ENCODE data around the gene PILRA.

PILRA gene

DNA sequence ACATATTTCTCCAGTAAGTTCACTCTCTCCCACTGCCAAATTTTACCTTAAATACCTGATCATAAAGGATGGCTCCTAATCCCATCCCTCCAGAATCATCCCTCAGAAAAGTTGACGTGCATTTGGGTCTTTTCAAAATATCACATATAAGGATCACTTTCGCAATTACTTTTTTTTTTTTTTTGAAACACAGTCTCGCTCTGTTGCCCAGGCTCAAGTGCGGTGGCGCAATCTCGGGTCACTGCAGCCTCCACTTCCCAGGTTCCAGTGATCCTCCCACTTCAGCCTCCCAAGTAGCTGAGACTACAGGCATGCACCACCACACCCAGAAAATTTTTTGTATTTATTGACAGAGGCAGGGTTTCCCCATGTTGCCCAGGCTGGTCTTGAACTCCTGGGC is 37.8 kb downstream of the PILRA start:
- Mint-ChIP-seq H3K27ac (ENCODE audit: low read depth) (no peak overlapping the region), H3K4me3 (no peak overlapping the region), H3K4me1 (no peaks in the 10 kb centered on the region), H3K27me3 (no peaks in the 10 kb centered on the region), H3K36me3 (ENCODE audit: insufficient read depth) (no peaks in the 10 kb centered on the region), H3K9me3 (no peaks in the 10 kb centered on the region)
- DNase-seq (ENCODE audit: low spot score in 2 of 2): no peak
- ATAC-seq (replicated peaks; ENCODE audit: extremely low read depth, poor library complexity, severe bottlenecking): no peak

- Mint-ChIP-seq H3K27me3 (no peaks in the 10 kb centered on the region), H3K4me1 (no peaks in the 10 kb centered on the region), H3K4me3 (no peak overlapping the region), H3K27ac (ENCODE audit: low read depth) (no peak overlapping the region), H3K9me3 (no peaks in the 10 kb centered on the region), H3K36me3 (ENCODE audit: insufficient read depth) (no peaks in the 10 kb centered on the region)
- DNase-seq (ENCODE audit: low spot score in 2 of 2): no peak
- ATAC-seq (replicated peaks; ENCODE audit: extremely low read depth, poor library complexity, severe bottlenecking): no peak
Measured at GRCh38 chr7:100413346-100413745, 40.1 kb downstream of the PILRA start.

DNA sequence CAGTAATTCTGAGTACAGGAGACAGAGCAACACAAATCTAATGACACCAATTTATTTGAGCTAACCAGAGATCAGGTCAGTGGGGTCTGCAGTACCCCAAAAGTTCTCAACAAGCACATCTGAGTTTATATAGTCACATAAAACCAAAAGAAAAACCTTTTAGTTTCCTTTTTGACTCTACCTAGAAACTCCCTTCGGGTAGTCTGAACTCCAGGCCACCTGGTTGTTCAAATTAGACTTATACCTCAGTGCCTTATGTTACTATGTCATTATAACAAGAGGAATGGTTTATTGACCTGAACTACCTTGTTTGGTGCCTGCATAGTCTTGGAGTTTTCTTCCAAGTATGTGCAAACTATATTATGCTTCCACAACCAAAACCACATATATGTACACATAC is 40.6 kb downstream of the PILRA start:
- no peak overlapping the region for H3K27ac Mint-ChIP-seq (ENCODE audit: low read depth)
- DNase-seq (ENCODE audit: low spot score in 2 of 2) (no peak), ATAC-seq (replicated peaks; ENCODE audit: extremely low read depth, poor library complexity, severe bottlenecking) (no peak)
- H3K4me1 Mint-ChIP-seq: no peaks in the 10 kb centered on the region
- H3K36me3 Mint-ChIP-seq (ENCODE audit: insufficient read depth): no peaks in the 10 kb centered on the region
- no peaks in the 10 kb centered on the region for H3K27me3 Mint-ChIP-seq
- H3K9me3 Mint-ChIP-seq: no peaks in the 10 kb centered on the region
- no peak overlapping the region for H3K4me3 Mint-ChIP-seq

- Mint-ChIP-seq H3K4me1 (no peaks in the 10 kb centered on the region), H3K27ac (ENCODE audit: low read depth) (no peak overlapping the region), H3K36me3 (ENCODE audit: insufficient read depth) (peaks cover 2% of the 10 kb centered on the region), H3K9me3 (no peaks in the 10 kb centered on the region), H3K27me3 (no peaks in the 10 kb centered on the region), H3K4me3 (no peak overlapping the region)
- ATAC-seq (replicated peaks; ENCODE audit: extremely low read depth, poor library complexity, severe bottlenecking) (no peak), DNase-seq (ENCODE audit: low spot score in 2 of 2) (no peak)
Measured at GRCh38 chr7:100415448-100415847, 42.2 kb downstream of the PILRA start.

DNA sequence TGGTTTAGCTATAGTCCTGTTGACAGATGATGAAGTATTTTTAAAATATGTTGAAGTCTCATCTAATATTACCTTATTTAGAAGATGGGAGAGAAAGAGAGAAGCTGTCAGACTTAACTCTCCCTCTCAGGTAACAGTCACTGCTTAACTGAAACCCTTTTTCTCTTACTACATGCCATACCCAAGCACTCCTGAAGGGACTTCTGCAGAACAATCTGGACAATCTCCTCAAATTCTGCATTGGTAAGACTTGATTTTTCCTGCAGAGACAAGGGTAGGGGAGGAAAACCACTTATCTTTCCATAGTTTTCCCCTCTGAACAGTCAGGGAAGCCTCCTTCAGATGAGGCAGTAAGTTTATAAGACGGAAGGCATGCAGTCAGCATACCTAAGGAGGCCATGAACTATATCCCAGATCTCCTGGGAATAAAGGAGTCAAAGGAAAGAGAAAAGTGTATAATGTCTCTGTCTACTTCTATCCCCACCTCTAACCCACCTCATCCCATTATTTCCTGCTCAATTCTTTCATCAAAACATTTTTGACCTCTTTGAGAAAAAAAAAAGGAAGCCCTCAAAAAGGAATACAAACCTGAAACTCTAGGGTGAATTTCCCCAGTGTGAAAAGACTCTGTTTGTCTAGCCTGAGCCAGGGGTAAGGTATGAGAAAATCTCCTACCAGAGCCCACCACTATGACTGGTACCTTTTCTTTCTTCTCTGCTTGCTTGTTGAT is 45.8 kb downstream of the PILRA start:
- ATAC-seq (replicated peaks; ENCODE audit: extremely low read depth, poor library complexity, severe bottlenecking): no peak
- Mint-ChIP-seq H3K9me3 (no peaks in the 10 kb centered on the region), H3K27me3 (no peaks in the 10 kb centered on the region), H3K36me3 (ENCODE audit: insufficient read depth) (peaks cover 2% of the 10 kb centered on the region), H3K4me3 (no peak overlapping the region), H3K4me1 (no peaks in the 10 kb centered on the region), H3K27ac (ENCODE audit: low read depth) (no peak overlapping the region)
- DNase-seq (ENCODE audit: low spot score in 2 of 2): no peak

DNA sequence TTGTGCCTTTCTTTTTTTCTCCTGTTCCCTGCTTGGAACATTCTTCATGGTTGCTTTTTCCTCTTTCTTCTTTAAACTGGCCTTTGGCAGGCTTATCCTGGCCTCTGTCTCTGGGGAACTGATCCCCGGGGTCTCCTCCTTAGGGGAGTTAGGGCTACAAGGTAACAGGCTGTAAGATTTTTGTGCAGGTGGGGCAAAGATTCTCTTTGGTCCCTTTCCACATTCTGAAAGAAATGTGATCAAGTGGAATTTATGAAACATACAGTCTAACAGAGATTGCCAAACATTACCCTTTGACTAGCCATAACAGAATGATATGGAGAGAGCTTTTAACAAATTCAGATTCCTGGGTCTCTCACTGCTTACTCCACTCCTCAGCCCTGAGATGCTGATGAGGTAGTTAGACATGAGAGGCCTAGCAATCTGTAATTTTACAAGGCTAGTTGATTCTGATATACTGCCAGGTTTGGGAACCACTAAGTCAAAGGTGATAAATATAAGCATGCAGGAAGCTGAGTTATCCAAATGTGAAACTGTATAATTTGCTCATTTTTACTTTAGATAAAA is 46.5 kb downstream of the PILRA start:
- no peak for ATAC-seq (replicated peaks; ENCODE audit: extremely low read depth, poor library complexity, severe bottlenecking)
- H3K4me1 Mint-ChIP-seq: no peaks in the 10 kb centered on the region
- peaks cover 2% of the 10 kb centered on the region for H3K36me3 Mint-ChIP-seq (ENCODE audit: insufficient read depth)

GRCh38 chr7:100423315-100423714 is 50.0 kb downstream of the PILRA start:
- Mint-ChIP-seq H3K36me3 (ENCODE audit: insufficient read depth) (peaks cover 5% of the 10 kb centered on the region), H3K4me1 (peaks cover 2% of the 10 kb centered on the region), H3K27ac (ENCODE audit: low read depth) (no peak overlapping the region), H3K9me3 (no peaks in the 10 kb centered on the region), H3K27me3 (no peaks in the 10 kb centered on the region), H3K4me3 (no peak overlapping the region)
- DNase-seq (ENCODE audit: low spot score in 2 of 2) (no peak), ATAC-seq (replicated peaks; ENCODE audit: extremely low read depth, poor library complexity, severe bottlenecking) (no peak)

More for the DNA sequence above, 46.5 kb downstream of the PILRA start:
- H3K27me3 Mint-ChIP-seq: no peaks in the 10 kb centered on the region
- H3K27ac Mint-ChIP-seq (ENCODE audit: low read depth): no peak overlapping the region
- H3K9me3 Mint-ChIP-seq: no peaks in the 10 kb centered on the region
- no peak for DNase-seq (ENCODE audit: low spot score in 2 of 2)
- H3K4me3 Mint-ChIP-seq: no peak overlapping the region

GRCh38 chr7:100425347-100425746 is 52.1 kb downstream of the PILRA start:
- DNase-seq (ENCODE audit: low spot score in 2 of 2) (no peak), ATAC-seq (replicated peaks; ENCODE audit: extremely low read depth, poor library complexity, severe bottlenecking) (no peak)
- H3K27ac Mint-ChIP-seq (ENCODE audit: low read depth): no peak overlapping the region
- H3K4me3 Mint-ChIP-seq: no peak overlapping the region
- peaks cover 18% of the 10 kb centered on the region for H3K4me1 Mint-ChIP-seq
- H3K27me3 Mint-ChIP-seq: peaks cover 7% of the 10 kb centered on the region
- peaks cover 22% of the 10 kb centered on the region for H3K36me3 Mint-ChIP-seq (ENCODE audit: insufficient read depth)
- no peaks in the 10 kb centered on the region for H3K9me3 Mint-ChIP-seq

GRCh38 chr7:100426516-100426915 is 53.2 kb downstream of the PILRA start:
- Mint-ChIP-seq H3K27me3 (peaks cover 7% of the 10 kb centered on the region), H3K36me3 (ENCODE audit: insufficient read depth) (peaks cover 28% of the 10 kb centered on the region), H3K4me1 (peaks cover 25% of the 10 kb centered on the region), H3K27ac (ENCODE audit: low read depth) (no peak overlapping the region), H3K9me3 (no peaks in the 10 kb centered on the region), H3K4me3 (no peak overlapping the region)
- ATAC-seq (replicated peaks; ENCODE audit: extremely low read depth, poor library complexity, severe bottlenecking): no peak
- no peak for DNase-seq (ENCODE audit: low spot score in 2 of 2)

DNA sequence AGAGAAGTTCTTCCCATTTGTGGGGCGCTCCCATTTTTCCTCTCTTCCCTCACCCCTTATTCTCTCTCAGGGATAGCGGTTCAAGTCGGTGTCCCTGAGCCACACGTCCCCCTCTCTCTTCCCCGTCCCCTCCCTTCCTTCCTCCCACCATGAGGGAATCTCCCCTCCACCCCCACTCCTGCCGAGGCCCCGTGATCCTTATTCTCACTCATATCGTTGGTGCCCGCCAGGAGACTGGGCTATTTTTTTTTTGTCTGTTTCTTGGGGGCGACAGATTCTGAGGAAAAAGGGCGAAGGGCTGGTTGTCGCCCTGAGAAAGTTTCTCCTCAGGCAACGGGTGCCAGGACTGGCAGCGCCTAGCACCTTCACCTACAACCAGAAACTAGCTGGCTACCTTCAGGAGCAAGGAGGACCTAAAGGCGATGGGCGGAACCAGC is 54.5 kb downstream of the PILRA start:
- Mint-ChIP-seq H3K27me3 (peaks cover 7% of the 10 kb centered on the region), H3K4me3 (peak overlapping the region; percentile 85), H3K27ac (ENCODE audit: low read depth) (peak overlapping the region; percentile 100), H3K36me3 (ENCODE audit: insufficient read depth) (peaks cover 31% of the 10 kb centered on the region), H3K9me3 (no peaks in the 10 kb centered on the region), H3K4me1 (peaks cover 38% of the 10 kb centered on the region)
- no peak for DNase-seq (ENCODE audit: low spot score in 2 of 2)
- ATAC-seq (replicated peaks; ENCODE audit: extremely low read depth, poor library complexity, severe bottlenecking): no peak

GRCh38 chr7:100428199-100428966 is 55.1 kb downstream of the PILRA start, which contains the start of gene ZCWPW1:
Gene ZCWPW1 (minus strand): TSS chr7:100428703. CDS start chr7:100420649, 8,054 bp downstream.
- peak within 1 kb of the TSS; percentile 100 for H3K27ac Mint-ChIP-seq (ENCODE audit: low read depth)
- peak within 1 kb of the TSS; percentile 85 for H3K4me3 Mint-ChIP-seq
- DNase-seq (ENCODE audit: low spot score in 2 of 2) (peak; percentile 96 to 98), ATAC-seq (replicated peaks; ENCODE audit: extremely low read depth, poor library complexity, severe bottlenecking) (peak; percentile 58)
- peaks cover 37% of the 10 kb centered on the region for H3K36me3 Mint-ChIP-seq (ENCODE audit: insufficient read depth)
- H3K4me1 Mint-ChIP-seq: peaks cover 40% of the 10 kb centered on the region
- H3K27me3 Mint-ChIP-seq: peaks cover 7% of the 10 kb centered on the region
- no peaks in the 10 kb centered on the region for H3K9me3 Mint-ChIP-seq

DNA sequence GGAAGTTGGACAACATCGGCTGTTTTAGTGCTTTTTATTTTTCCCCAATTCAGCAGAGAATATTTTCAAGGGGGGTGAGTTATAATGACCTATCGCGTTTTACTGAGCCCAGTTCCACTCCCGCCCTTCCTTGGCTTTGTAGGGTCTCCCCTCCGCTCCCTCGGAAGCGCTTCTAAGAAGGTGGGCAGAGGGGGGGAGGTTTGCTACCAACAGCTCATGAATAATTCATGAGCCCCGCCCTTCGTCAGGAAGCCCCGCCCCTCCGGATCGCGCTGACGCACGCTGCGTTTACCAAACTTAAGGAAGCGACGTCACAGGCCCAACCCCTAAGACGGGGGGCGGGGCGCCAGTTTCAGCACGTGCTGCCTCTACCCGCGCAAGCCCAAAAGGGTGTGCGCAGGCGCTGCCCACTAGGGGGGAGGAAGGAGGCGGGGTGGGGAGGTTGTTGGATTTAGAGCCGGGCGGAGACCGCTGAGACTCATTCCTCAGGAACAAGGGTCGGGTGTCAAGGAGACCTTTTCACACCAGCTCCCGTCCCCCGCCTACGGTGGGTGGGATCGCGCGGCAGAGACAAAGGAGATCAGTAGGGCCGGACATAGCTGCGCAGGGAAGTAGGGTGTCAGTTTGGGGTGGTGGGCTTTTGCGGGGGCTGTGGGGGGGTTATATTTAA is 55.8 kb downstream of the PILRA start:
- peak overlapping the region; percentile 85 for H3K4me3 Mint-ChIP-seq
- ATAC-seq (replicated peaks; ENCODE audit: extremely low read depth, poor library complexity, severe bottlenecking) (peak; percentile 55), DNase-seq (ENCODE audit: low spot score in 2 of 2) (peak; percentile 100)
- H3K27ac Mint-ChIP-seq (ENCODE audit: low read depth): peak overlapping the region; percentile 100
- peaks cover 7% of the 10 kb centered on the region for H3K27me3 Mint-ChIP-seq
- peaks cover 46% of the 10 kb centered on the region for H3K4me1 Mint-ChIP-seq
- no peaks in the 10 kb centered on the region for H3K9me3 Mint-ChIP-seq
- H3K36me3 Mint-ChIP-seq (ENCODE audit: insufficient read depth): peaks cover 40% of the 10 kb centered on the region
